ENCODE results near the gene PMFBP1. TPM values are rescaled to one million over a fixed set of nuclear protein-coding genes. Genes with fewer than 3 reads are reported as not detected.

PMFBP1 gene
- total RNA-seq, 1 experiment from 2014 or later: 2.7 TPM

DNA sequence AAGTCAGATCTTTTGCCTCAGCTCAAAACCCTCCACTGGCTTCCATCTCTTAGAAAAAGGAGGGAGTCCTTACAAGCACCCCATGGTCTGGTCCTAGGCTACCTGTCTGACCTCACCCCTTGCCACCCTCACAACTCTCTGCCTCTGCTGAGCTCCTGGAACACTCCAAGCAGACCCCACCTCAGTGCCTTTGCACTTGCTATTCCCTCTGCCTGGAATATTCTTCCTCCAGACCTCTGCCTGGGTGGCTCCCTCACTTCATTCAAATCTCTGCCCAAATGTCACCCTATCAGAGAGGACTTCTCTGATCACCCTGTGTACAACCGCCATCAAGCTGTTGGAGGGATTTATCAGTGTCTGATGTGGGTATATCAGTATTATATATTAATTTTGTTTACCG lies 37.4 kb downstream of the PMFBP1 start:
- Histone ChIP-seq H4K5ac (ENCODE audit: insufficient read length, low read depth, low read length) (no peak overlapping the region), H3K27ac (ENCODE audit: insufficient read length, low read depth, low read length) (no peak overlapping the region), H2AFZ (ENCODE audit: low read length) (no peak overlapping the region), H3K4me2 (ENCODE audit: insufficient read depth, insufficient read length, low read length) (no peak overlapping the region), H3T11ph (ENCODE audit: low read length) (no peak overlapping the region), H3K27me3 (ENCODE audit: insufficient read depth, low read length) (no peaks in the 10 kb centered on the region), H3K23ac (ENCODE audit: insufficient read length, low read depth, low read length) (no peak overlapping the region), H3K79me1 (ENCODE audit: insufficient read depth, low read depth, low read length, poor library complexity, severe bottlenecking) (no peaks in the 10 kb centered on the region), H4K91ac (ENCODE audit: insufficient read length, low read depth, low read length) (no peak overlapping the region), H2BK15ac (ENCODE audit: low read depth, low read length) (no peak overlapping the region), H4K8ac (replicated peaks; ENCODE audit: insufficient read length, low read depth, low read length) (no peak overlapping the region), H3K14ac (ENCODE audit: insufficient read depth, low read length) (no peak overlapping the region), H3K9ac (ENCODE audit: extremely low read depth, insufficient read length, low read length) (no peak overlapping the region), H2BK120ac (ENCODE audit: low read depth, low read length, poor library complexity, severe bottlenecking) (no peak overlapping the region), H3K56ac (ENCODE audit: insufficient read length, low read depth, low read length) (no peak overlapping the region), H4K20me1 (ENCODE audit: control insufficient read depth, insufficient read depth, insufficient read length) (no peaks in the 10 kb centered on the region), H3K4ac (ENCODE audit: low read depth, low read length) (no peak overlapping the region), H3K18ac (ENCODE audit: insufficient read length, low read depth, low read length) (no peak overlapping the region), H3K9me3 (ENCODE audit: control insufficient read depth, low read depth, low read length) (no peaks in the 10 kb centered on the region), H2BK5ac (ENCODE audit: insufficient read length, low read length) (no peak overlapping the region), H3K23me2 (ENCODE audit: insufficient read length, low read depth, low read length, poor library complexity, severe bottlenecking) (no peaks in the 10 kb centered on the region), H2BK12ac (ENCODE audit: insufficient read length, low read depth, low read length) (no peak overlapping the region), H2AK5ac (ENCODE audit: insufficient read length, low read length) (no peak overlapping the region), H2BK20ac (ENCODE audit: low read depth, low read length, poor library complexity, severe bottlenecking) (no peak overlapping the region), H3K4me1 (ENCODE audit: insufficient read depth, low read length) (no peaks in the 10 kb centered on the region), H3K79me2 (ENCODE audit: insufficient read depth, low read length) (no peaks in the 10 kb centered on the region)
- H3K36me3 Mint-ChIP-seq (ENCODE audit: insufficient read depth in 1 of 3, low read depth in 3 of 3): no peaks in the 10 kb centered on the region
- TF ChIP-seq, protein P1, sequence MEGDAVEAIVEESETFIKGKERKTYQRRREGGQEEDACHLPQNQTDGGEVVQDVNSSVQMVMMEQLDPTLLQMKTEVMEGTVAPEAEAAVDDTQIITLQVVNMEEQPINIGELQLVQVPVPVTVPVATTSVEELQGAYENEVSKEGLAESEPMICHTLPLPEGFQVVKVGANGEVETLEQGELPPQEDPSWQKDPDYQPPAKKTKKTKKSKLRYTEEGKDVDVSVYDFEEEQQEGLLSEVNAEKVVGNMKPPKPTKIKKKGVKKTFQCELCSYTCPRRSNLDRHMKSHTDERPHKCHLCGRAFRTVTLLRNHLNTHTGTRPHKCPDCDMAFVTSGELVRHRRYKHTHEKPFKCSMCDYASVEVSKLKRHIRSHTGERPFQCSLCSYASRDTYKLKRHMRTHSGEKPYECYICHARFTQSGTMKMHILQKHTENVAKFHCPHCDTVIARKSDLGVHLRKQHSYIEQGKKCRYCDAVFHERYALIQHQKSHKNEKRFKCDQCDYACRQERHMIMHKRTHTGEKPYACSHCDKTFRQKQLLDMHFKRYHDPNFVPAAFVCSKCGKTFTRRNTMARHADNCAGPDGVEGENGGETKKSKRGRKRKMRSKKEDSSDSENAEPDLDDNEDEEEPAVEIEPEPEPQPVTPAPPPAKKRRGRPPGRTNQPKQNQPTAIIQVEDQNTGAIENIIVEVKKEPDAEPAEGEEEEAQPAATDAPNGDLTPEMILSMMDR (conservative IDR thresholded peaks at IDR 0.05): no peak
- no peaks in the 10 kb centered on the region; the same call in 1 of the 2 replicates for H3K27me3 Mint-ChIP-seq (ENCODE audit: low read depth)
- H3K4me1 Mint-ChIP-seq: peaks cover 15 to 16% of the 10 kb centered on the region in 2 experiments
- no CpG with 5 or more reads among the region's 2 CpGs for WGBS (ENCODE audit: extremely low coverage, insufficient read length, low lambda C conversion rate)
- no peak overlapping the region for H3K27ac Mint-ChIP-seq
- no peak for DNase-seq
- no peak overlapping the region for H3K4me3 Mint-ChIP-seq
- H3K9me3 Mint-ChIP-seq: no peaks in the 10 kb centered on the region
